Measurements from ENCODE around the gene LPAR2.

The LPAR2 gene

DNA sequence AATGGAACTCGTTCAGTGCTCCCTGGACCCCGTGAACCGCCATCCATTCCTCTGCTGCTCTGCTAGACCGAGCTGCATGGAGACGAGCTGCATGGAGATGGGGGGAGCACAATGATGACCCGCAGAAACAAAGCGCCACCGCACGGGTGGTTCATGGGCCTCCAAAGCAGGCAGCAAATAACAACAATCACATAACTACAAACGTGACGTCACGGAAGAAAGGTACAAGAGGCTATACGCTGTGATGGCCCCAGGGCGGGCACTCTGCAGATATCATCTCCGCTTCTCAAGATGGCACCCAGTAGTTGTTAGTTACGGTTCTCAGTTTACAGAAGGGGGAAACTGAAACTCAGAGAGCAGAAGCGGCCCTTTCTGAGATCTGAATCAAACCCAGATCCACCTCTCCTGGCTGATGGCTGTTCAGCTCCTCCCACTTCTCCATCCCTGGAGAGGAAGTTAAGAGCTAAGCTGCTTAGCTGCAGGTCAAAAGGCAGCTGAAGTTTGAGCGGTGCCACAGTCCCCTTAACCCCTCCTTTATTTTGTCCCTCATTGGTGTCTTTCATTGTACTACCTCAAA lies 33.7 kb upstream of the LPAR2 start:
- Histone ChIP-seq H3K9ac (ENCODE audit: low read length) (peak overlapping the region; percentile 86), H3K27me3 (ENCODE audit: low read length) (no peaks in the 10 kb centered on the region), H2AFZ (ENCODE audit: low read depth, low read length, severe bottlenecking) (no peak overlapping the region), H3K9me3 (ENCODE audit: insufficient read depth, low read length) (no peaks in the 10 kb centered on the region), H3K4me2 (ENCODE audit: low read depth, low read length, poor library complexity, severe bottlenecking) (peak overlapping the region; percentile 95), H3K27ac (ENCODE audit: low read depth, low read length) (peak overlapping the region; percentile 93), H4K20me1 (ENCODE audit: low read depth, low read length) (no peaks in the 10 kb centered on the region), H3K79me2 (ENCODE audit: insufficient read depth, low read length) (peaks cover 33% of the 10 kb centered on the region), H3K4me3 (ENCODE audit: insufficient read depth, low read length, poor library complexity, severe bottlenecking) (peak overlapping the region; percentile 56), H3K36me3 (ENCODE audit: low read length) (0 out of 2 replicates have a peak, but pooled peaks cover 6% of the 10 kb centered on the region), H3K9me2 (replicated peaks; ENCODE audit: insufficient read depth, low read length) (no peaks in the 10 kb centered on the region), H3F3A (ENCODE audit: insufficient read depth) (peaks cover 25% of the 10 kb centered on the region)
- no peak for TF ChIP-seq EZH2phosphoT487 (conservative IDR thresholded peaks at IDR 0.05; ENCODE audit: low read length)
- TF ChIP-seq, protein P1, sequence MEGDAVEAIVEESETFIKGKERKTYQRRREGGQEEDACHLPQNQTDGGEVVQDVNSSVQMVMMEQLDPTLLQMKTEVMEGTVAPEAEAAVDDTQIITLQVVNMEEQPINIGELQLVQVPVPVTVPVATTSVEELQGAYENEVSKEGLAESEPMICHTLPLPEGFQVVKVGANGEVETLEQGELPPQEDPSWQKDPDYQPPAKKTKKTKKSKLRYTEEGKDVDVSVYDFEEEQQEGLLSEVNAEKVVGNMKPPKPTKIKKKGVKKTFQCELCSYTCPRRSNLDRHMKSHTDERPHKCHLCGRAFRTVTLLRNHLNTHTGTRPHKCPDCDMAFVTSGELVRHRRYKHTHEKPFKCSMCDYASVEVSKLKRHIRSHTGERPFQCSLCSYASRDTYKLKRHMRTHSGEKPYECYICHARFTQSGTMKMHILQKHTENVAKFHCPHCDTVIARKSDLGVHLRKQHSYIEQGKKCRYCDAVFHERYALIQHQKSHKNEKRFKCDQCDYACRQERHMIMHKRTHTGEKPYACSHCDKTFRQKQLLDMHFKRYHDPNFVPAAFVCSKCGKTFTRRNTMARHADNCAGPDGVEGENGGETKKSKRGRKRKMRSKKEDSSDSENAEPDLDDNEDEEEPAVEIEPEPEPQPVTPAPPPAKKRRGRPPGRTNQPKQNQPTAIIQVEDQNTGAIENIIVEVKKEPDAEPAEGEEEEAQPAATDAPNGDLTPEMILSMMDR (IDR thresholded peaks at IDR 0.05; ENCODE audit: insufficient read depth, low read length, poor library complexity, severe bottlenecking) = no peak

DNA sequence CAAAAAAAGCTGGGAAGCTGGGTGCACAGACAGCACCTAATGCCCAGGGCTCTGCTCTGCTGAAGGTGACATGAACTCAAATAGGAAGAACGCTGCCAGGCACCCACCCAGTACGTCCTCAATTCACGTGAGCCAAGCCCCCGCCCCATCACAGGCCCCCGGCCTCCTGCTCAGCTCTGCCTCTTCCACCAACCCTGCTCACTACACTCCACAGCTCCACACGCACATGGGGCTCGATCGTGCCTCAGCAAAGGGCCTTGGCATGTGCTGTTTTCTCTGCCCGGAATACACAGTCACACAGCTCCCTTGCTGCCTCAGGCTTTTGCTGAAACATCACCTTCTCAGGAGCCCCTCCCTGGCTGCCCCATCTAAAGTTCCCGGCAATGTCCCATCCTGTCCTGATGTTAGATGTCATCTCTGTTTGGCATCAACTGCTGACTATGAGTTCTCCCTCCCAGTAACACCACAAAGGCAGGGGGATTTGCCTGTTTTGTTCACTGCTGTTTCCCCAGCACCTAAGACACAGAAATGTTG lies 33.2 kb upstream of the LPAR2 start:
- Histone ChIP-seq H3K4me3 (ENCODE audit: insufficient read depth, low read length, poor library complexity, severe bottlenecking) (peak overlapping the region; percentile 56), H3K9ac (ENCODE audit: low read length) (peak overlapping the region; percentile 86), H3K27ac (ENCODE audit: low read depth, low read length) (peak overlapping the region; percentile 93), H4K20me1 (ENCODE audit: low read depth, low read length) (no peaks in the 10 kb centered on the region), H3K79me2 (ENCODE audit: insufficient read depth, low read length) (peaks cover 33% of the 10 kb centered on the region), H2AFZ (ENCODE audit: low read depth, low read length, severe bottlenecking) (no peak overlapping the region), H3K4me2 (ENCODE audit: low read depth, low read length, poor library complexity, severe bottlenecking) (peak overlapping the region; percentile 95), H3K9me3 (ENCODE audit: insufficient read depth, low read length) (no peaks in the 10 kb centered on the region), H3F3A (ENCODE audit: insufficient read depth) (peaks cover 23% of the 10 kb centered on the region), H3K36me3 (ENCODE audit: low read length) (0 out of 2 replicates have a peak, but pooled peaks cover 6% of the 10 kb centered on the region), H3K27me3 (ENCODE audit: low read length) (no peaks in the 10 kb centered on the region), H3K9me2 (replicated peaks; ENCODE audit: insufficient read depth, low read length) (no peaks in the 10 kb centered on the region)
- TF ChIP-seq, protein P1 (IDR thresholded peaks at IDR 0.05; ENCODE audit: insufficient read depth, low read length, poor library complexity, severe bottlenecking) = no peak
- no peak for TF ChIP-seq EZH2phosphoT487 (conservative IDR thresholded peaks at IDR 0.05; ENCODE audit: low read length)

DNA sequence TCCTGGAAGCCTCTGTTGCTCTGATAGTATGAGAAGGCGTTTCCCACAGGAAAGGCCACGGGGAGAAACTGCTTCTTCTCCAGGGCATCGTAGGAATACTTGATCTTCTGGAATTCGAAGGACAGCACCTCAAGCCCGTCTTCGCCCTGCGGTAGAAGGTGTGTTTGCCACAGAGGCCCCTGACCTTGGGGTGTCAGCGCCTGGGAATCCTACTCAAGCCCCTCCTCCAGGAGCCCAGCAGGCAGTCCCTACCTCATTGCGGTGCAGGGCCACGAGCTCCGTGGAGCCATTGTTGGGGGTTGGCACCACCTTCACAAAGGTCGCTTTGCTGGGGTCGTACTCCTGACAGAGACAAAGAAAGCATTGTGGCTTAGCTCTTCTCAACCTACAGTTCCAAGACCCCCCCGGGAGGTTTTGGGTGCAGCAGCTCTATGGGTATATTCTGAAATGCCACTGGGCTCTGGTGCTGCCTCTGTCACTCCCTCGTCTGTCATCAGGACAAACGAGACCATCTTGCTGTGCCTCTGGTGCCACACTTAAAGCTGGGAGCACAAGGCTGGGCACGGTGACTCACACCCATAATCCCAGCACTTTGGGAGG lies 31.7 kb upstream of the LPAR2 start:
- Histone ChIP-seq H2AFZ (ENCODE audit: low read depth, low read length, severe bottlenecking) (no peak overlapping the region), H3F3A (ENCODE audit: insufficient read depth) (peaks cover 17% of the 10 kb centered on the region), H3K9me2 (replicated peaks; ENCODE audit: insufficient read depth, low read length) (no peaks in the 10 kb centered on the region), H3K4me3 (ENCODE audit: insufficient read depth, low read length, poor library complexity, severe bottlenecking) (no peak overlapping the region), H3K27ac (ENCODE audit: low read depth, low read length) (no peak overlapping the region), H3K27me3 (ENCODE audit: low read length) (no peaks in the 10 kb centered on the region), H3K9ac (ENCODE audit: low read length) (no peak overlapping the region), H3K79me2 (ENCODE audit: insufficient read depth, low read length) (peaks cover 33% of the 10 kb centered on the region), H3K36me3 (ENCODE audit: low read length) (0 out of 2 replicates have a peak, but pooled peaks cover 6% of the 10 kb centered on the region), H4K20me1 (ENCODE audit: low read depth, low read length) (no peaks in the 10 kb centered on the region), H3K9me3 (ENCODE audit: insufficient read depth, low read length) (no peaks in the 10 kb centered on the region), H3K4me2 (ENCODE audit: low read depth, low read length, poor library complexity, severe bottlenecking) (no peak overlapping the region)
- TF ChIP-seq, protein P1 (IDR thresholded peaks at IDR 0.05; ENCODE audit: insufficient read depth, low read length, poor library complexity, severe bottlenecking) = no peak
- no peak for TF ChIP-seq EZH2phosphoT487 (conservative IDR thresholded peaks at IDR 0.05; ENCODE audit: low read length)
